HG03066 (cell line): ENCODE measurements around the gene MXI1.
A peak's percentile ranks its signal among the peaks of the same experiment; 100 is the strongest.

Source experiments
- ATAC-seq: cut with Tn5 transposase; IDR thresholded peaks from one replicate; pipeline ENCODE4 v1.9.1; 2021; ENCODE audit warnings: low read depth; ENCODE audit not compliant: unreplicated experiment

MXI1 gene

DNA sequence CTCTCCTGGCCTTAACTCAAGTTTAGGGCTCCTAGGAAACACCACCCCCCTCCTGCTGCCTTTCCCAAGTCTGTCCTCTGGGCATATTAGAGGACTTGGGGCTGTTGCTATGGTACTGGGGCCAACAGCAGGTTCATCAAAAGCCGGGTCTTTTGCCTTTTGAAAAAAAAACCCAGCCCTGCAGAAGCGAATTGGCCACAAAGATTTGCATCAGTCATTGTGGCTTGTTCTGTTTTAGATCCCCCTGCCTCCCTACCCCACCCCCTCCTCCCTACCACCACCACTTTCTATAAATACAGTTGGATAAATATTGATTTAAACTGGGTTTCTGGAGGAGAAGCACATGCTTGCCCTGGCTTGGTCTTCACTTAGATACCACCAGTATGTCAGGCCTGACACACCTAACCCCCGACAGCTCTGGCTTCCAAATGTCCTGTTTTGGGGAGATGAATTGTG, 7.0 kb downstream of the MXI1 start:
- peak; percentile 21 for ATAC-seq

DNA sequence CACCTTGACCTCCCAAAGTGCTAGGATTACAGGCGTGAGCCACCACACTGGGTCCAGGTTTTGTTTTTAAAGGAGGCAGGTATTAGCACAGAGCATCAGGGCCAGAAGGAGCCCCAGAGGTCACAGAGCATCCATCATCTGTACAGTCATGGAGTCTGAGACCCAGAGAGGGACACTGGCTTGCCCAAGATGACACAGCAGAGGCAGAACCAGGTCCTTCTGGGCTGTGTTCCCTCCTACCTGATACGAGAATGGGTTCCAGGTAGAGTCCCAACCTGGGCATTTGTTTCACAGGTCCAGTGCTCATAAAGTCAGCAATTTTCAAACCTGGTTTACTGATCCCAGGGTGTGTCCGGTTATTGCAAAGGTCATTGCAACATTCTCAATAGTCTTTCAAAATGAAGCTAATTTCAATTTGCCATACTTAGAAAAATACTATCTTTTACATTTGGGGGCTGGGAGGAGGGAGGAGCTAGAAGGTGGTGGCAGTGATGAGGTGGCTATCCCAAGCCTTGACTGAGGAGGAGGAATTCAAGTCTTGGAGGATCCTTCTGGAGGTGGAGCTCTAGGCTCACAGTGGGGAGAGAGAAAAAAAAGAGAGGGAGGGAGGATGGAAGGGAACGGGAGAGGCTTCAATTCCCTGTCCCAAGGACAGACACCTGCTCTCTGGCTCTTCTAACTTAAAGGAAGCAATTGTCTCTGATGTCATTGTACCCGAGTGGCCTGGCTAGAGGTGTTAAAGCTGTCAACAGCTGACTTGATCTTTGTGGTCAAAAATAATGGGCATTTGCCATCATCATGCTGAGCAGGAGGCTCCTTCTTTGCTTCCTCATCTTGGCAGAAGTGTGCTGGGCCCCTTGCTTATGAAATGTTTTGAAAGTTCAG, 8.1 kb downstream of the MXI1 start:
- ATAC-seq, result no peak

DNA sequence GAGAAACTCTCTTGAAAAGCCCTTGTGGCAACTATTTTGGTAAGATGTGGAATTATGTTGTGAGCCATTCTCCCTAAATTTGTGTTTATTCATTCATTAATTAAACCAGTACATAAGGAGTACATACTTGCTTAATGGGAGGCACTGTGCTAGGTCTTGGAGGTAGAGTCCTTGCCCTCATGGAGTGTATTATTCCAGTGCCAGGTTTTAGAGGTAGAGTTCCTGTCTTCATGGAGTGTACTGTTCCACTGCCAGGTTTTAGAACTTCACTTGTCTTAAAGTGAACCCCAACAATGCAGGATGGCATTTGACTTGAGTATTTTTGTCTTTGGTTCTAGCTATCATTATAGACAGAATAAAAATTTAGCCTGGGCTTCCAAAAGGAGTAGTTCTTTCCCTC, 8.8 kb downstream of the MXI1 start:
- no peak for ATAC-seq

DNA sequence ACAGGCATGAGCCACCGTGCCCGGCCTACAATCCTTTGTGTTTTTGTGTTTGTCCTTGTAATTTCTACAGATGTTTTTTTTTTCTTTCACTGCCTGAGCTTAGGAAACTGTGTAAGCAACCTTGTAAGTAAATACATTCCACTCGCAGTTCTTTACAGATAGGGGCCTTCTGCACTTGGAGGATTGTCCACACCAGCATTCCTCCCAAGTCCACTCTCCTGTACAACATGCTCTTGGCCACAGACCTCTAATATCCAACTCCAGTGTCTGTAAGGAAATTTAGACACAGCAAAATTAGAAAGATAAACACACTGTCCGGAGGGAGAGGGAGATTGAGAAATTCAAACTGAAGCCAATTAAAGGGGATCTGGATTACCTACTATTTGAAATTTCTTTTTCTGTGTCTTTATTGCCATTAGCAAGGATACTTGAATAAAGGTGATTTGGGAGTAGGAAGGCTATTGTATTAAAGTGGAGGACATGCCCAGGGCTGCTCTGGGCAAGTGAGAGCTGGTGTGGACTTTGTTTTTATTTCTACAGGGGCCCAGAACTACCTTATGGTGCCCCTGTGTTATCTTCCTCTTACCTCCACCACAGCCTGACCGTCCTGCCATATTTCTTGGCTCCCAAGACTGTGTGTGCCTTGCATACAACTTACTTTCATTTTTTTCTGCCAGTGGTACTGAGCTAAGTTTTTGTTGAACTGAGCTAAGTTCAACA, 9.7 kb downstream of the MXI1 start:
- ATAC-seq, result no peak

DNA sequence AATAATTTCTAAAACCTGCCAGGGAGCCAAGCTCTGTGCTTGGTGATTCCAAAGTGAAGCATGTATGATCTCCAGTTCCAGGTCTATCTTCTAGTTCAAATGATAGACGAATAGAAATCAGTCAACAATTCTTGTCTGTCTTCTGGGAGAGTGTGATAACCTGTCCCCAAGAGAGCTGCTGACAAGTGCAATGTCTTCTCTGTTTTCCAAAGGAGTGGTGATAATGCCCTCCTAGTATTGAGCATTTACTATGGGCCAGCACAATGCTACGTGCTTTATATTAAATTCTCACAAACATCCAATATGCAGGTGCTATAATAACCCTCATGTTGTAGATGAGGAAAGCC, 10.2 kb downstream of the MXI1 start:
- ATAC-seq, result no peak

DNA sequence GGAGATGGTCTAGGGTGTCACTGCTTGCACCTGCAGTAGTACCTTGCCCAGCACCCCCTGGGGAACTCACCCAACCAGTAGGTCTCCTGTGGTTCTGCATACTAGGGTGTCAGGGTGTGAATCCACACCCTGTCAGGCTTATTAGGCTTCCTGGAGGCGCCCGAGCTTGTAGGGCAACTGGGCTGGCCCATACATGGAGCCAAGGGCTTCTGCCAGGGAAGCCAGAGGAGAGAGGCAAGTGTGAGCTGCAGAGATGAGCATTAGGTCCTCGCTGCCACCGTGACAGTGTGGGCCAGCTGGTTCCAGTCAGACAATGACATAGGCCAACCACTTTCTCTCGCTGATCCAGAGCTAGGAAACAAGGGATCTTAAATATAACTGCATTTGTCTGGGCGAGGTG, 11.2 kb downstream of the MXI1 start:
- ATAC-seq, result no peak

DNA sequence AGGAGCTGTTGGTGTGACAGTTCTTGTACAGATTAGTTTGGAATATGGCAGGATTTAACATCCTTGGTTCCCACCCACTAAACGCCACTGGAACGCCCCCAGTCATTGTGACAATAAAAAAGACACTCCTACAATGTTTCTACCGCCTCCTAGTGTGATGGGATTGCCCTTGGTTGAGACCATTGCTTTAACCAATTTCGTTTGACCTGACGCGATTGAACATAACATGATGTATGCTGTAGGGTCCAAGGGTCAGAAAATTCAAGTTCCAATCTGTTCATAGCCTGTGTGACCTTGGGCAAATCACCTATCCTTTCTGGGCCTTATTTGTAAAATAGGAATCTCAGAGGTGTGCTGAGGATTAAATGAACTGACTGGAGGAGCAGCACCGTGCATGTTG, 12.5 kb downstream of the MXI1 start:
- no peak for ATAC-seq

DNA sequence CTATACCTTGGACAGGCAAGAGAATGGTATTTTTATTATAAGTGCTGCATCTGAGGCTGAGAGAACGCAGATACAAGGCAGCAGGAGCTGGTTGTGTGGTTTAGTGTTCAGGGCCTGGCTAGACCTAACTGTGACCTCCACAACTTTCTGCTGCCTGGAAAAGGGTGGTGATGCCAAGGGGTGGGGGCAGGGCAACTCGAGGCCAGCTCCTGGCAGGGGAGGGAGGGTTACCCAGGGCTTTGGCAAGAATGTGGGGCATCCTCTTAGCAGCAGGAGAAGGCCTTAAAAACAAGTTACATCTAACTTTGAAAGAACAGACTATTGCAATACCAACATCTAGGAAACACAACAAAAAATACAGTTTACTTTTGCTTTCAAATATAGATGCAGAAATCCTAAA, 13.0 kb downstream of the MXI1 start:
- no peak for ATAC-seq

DNA sequence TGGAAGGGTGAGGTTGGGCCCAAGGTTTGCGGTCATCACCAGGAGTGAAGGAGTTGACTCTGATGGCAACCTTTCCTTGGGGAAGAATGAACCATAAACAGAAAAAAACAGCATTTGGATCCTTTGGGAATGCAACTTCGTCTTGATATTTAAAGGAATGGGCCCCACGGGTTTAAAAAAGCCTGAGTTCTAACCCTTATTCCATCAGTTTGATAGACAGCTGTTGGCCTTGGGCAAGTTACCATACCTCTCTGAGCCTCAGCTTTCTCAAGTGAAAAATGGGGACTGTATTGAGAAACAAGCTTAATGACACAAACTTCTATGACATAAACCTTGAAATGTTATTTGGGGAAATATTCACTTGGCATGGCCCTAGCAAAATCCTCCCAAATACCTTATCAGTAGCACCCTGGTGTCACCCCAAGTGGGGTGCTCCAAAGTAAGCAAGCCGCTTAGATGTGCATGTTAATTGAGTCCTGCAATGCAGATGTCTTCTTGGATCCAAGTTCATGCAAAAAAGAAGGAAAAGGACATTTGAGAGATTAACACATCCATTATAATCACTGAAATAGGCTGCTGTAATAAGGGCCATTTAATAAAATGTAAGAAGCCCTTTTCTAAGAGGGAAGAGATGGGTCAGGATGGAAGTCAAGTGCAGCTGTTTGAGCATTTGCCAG, 13.8 kb downstream of the MXI1 start:
- ATAC-seq, result no peak

DNA sequence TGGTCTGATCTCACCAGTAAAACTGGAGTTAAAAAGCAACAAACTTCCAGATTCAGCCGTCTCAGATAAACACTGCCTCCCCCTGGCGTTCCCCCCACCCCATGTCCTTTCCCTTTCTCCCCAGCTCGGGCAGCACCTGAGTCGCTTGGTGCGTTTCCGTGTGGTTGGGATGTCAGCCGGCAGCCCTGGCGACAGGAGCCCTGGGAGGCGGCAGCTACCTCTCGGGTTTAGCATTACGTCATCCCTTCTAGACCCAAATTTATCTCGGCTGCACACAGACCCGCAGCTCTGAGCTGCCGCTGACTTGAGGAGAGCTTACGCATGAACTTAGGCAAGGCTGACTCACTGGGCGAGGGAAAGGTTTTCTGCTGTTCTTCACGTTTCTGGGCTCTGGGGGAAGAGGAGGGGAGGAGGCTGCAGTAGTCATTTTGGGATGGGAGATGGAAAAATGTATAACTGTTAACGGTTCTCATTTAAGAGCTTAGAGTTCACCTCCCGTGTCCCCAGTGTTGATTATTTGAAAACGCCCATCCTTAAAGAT, 14.4 kb downstream of the MXI1 start:
- ATAC-seq, result peak; percentile 56

DNA sequence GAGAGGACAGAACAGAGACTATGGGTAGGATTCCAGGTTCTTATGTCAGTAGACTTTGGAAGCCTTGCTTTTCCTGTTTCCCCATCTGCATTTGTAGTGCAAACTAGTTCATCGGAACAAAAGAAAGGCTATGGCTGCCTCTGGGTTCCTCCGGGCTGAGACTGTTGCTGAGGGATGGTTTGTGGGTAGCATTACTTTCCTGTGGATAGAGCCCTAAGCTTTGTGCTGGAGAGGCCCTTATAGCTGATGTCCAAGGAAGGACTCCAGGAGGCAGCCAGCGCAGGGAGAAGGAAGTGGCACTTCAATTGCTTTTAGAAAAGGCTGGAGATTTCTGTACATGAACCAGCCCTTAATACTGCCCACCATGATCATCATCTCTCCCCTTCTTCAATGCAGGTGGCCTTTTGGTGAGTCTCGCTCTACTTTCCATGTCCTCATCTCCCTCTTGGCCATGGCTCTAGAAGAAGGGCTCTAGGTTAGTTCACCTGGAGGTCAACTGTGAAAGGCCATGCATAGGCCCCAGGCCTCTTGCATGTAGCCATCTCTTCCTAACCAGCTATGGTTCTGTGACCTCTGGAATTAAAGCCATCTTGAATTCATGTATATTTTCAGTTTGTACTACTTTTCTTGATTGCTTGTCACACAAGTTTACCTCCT, 15.4 kb downstream of the MXI1 start:
- no peak for ATAC-seq

DNA sequence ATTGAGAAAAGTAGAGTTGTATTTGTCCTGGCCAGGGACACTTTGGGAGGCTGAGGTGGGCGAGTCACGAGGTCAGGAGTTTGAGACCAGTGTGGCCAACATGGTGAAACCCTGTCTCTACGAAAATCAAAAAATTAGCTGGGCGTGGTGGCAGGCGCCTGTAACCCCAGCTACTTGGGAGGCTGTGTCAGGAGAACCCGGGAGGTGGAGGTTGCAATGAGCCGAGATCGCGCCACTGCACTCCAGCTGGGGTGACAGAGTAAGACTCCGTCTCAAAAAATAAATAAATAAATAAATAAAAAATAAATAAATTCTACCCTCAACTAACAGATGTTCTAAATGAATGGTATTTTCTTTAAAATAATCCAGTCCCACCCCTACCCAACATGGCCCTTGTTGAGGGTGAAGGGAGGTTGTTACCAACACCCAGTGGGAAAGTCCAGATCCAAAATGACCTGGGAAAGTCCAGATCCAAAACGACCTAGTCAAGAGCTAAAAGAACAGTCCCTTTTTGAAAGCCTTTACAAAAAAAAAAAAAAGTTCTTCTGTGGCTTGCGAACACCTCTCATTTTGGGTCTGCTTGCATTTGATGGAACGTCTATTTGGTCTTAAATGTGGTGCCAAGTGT, 16.0 kb downstream of the MXI1 start:
- ATAC-seq, result no peak

DNA sequence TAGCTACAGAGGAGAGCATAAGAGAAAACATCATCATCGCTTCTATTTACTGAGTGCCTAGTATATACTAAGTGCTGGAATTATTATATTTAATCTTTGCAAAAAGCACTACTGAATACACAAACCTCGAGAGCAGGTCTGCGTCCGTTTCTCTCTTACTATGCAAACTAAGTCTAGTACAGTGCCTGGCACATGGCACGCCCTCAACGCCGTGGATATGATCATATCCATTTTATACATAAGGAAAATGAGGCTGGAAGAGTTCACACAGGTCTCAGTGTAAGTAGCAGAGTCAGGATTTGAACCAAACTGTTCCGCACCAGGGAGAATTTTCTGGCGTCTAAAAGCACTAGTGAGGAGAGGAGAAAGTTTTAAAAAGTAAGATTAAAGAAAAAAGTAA, 17.6 kb downstream of the MXI1 start:
- ATAC-seq, result no peak

DNA sequence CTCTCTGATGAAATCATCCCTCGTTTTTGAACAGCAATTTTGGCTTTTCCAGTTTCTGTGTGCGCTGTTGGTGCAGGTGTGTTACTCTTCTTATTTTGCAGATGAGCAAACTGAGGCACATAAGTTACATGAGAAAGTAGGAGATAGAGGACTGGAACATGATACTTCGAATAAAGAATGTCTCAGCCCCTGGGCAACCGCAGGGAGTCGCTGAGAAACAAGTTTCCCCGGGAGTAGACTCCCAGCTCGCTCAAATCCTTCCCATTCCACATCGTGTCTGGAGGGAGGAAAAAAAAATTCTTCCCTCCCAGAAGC, 18.0 kb downstream of the MXI1 start:
- ATAC-seq, result peak; percentile 4

DNA sequence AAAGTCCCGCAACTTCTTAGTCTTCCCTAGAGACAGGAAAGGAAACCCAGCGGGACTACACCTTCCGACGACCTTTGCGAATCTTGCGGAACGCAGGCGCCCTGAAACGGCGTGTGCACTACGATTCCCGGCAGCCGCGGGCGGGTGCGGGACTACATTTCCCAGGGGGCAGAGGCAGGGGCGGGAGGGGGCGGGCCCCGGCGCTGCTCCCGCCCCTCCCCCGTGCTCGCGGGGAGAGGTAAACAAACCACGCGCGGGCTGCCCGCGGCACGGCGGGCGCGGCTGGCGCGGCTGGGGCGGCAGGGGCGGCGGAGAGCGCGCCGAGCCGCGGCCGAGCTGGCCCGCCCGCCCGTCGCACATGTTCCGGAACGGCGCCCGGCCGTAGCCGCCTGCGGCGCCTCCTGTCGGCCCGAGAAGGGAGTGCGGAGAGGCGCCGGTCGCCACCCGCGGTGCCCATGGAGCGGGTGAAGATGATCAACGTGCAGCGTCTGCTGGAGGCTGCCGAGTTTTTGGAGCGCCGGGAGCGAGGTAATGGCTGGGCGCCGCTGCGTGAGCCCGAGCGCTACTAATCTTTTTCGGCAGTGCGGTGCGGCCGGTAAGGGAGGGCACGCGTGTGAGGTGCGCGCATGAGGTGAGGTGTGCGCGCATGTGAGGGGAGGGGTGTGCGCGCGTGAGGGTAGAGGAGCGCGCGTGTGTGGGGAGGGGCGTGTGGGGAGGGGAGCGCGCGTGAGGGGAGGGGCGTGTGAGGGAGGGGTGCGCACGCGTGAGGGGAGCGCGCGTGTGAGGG, 18.5 kb downstream of the MXI1 start:
- ATAC-seq, result peak; percentile 79

DNA sequence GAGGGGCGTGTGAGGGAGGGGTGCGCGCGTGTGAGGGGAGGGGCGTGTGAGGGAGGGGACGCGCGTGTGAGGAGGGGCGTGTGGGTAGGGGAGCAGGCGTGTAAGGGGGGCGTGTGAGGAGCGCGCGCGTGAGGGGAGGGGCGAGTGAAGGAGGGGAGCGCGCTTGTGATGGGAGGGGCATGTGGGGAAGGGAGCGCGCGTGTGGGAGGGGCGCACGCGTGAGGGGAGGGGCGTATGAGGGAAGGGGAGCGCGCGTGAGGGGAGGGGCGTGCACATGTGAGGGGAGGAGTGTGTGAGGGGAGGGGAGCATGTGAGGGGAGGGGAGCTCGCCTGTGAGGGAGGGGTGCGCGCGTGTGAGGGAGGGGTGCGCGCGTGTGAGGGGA, 19.1 kb downstream of the MXI1 start:
- no peak for ATAC-seq

DNA sequence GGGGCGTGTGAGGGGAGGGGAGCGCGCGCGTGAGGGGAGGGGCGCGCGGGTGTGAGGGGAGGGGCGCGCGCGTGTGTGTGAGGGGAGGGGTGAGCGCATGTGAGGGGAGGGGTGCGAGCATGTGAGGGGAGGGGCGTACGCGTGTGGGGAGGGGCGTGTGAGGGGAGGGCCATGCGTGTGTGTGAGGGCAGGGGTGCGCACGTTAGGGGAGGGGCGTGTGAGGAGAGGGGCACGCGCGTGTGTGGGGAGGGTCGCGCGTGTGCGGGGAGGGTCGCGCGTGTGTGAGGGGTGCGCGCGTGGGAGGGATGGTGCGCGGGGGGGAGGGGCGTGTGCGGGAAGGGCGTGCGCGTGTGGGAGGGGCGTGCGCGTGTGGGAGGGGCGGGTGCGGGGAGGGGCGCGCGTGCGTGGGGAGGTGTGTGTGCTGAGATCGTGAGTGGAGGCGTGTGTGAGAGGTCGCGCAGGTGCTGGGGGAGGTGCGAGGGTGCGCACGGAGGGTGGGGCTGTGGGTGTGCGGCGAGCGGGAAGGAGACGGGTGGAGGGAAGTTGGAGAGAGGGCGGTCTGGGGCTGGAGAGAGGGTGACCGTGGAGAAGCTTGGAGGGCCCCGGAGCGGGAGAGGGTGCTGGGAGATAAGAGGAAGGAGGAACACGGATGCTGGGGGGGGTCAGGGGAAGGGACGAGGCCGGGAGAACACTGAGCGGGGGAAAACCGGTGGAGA, 19.7 kb downstream of the MXI1 start:
- no peak for ATAC-seq

DNA sequence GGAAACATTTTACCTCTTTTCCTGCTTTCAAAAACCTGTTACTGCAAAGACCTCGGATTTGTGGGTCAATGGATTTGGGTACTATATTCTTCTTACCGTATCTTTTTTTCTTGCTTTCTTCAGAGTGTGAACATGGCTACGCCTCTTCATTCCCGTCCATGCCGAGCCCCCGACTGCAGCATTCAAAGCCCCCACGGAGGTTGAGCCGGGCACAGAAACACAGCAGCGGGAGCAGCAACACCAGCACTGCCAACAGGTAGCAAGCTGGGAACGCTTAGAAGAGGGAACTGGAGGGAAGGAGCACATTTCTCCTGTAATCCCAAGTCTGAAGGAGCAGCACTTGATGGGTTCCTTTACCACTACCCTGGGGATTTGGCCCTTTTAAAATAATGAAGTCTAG, 20.7 kb downstream of the MXI1 start:
- no peak for ATAC-seq

DNA sequence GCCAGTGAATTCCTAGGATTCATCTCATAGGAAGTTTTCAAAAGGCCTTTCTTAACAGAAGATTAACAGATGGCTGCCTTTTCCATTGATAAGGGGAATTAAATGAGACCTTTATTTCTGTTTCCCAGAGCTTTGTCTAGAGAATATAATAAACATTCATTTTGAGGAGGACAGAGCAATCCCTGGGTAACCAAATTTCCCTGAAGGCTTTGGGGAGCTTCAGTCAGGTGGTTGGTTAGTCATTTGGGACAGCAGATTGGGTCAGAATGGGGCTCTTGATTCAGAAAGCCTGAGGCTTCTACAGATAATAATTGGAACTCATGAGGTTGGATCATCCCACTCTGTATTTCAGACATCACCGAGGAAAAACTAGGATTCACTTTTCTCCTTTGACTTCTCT, 21.8 kb downstream of the MXI1 start:
- ATAC-seq, result no peak
